Stimulated activated naive CD4-positive, alpha-beta T cell (primary cell): Measurements from ENCODE around the gene ZNF30.
"Not testable (repeated sequence)": the region's sequence is repeated elsewhere in the genome, so short reads cannot be mapped to it uniquely, and the experiment has no call there.

ENCODE experiments used
- DNase-seq, 6 experiments: peaks; one replicate each; lab custom pipeline; 2025; lab: John Stamatoyannopoulos, UW

The ZNF30 gene

GRCh38 chr19:34960103-34960805 lies 33.6 kb downstream of the ZNF30 start:
- no peak for DNase-seq

- DNase-seq: no peak
Observed at GRCh38 chr19:34960940-34961679, 34.4 kb downstream of the ZNF30 start.

- DNase-seq: peak in 3 of 6 experiments; percentile 8 to 26 (median 8)
Observed at GRCh38 chr19:34961775-34962686, 35.3 kb downstream of the ZNF30 start.

- DNase-seq: peak in 1 of 6 experiments; percentile 36
Observed at GRCh38 chr19:34962687-34963572, 36.2 kb downstream of the ZNF30 start.

GRCh38 chr19:34963573-34964406 lies 37.1 kb downstream of the ZNF30 start, which contains the start of gene ZNF792:
Gene ZNF792, minus strand, starts transcription at chr19:34964229. Its CDS starts 567 bp downstream, at chr19:34963662.
- DNase-seq: peak; percentile 12 to 53 (median 26)

- DNase-seq: no peak
Observed at GRCh38 chr19:34964598-34964997, 37.9 kb downstream of the ZNF30 start.

- DNase-seq: not testable (repeated sequence)
Observed at GRCh38 chr19:34965505-34965904, 38.8 kb downstream of the ZNF30 start.

- no peak for DNase-seq
Observed at GRCh38 chr19:34967551-34967950, 40.8 kb downstream of the ZNF30 start.

GRCh38 chr19:34969721-34970120 lies 43.0 kb downstream of the ZNF30 start:
- DNase-seq: no peak

- not testable (repeated sequence) for DNase-seq
Observed at GRCh38 chr19:34970185-34970780, 43.6 kb downstream of the ZNF30 start.

- DNase-seq: no peak
Observed at GRCh38 chr19:34972163-34972705, 45.5 kb downstream of the ZNF30 start.

- no peak for DNase-seq
Observed at GRCh38 chr19:34974646-34975045, 47.9 kb downstream of the ZNF30 start.

- DNase-seq: no peak
Observed at GRCh38 chr19:34975056-34975455, 48.4 kb downstream of the ZNF30 start.

GRCh38 chr19:34976611-34977010 lies 49.9 kb downstream of the ZNF30 start:
- no peak for DNase-seq

GRCh38 chr19:34979819-34980640 lies 53.3 kb downstream of the ZNF30 start:
- DNase-seq: no peak

GRCh38 chr19:34982275-34982674 lies 55.6 kb downstream of the ZNF30 start:
- no peak for DNase-seq

- DNase-seq: no peak
Observed at GRCh38 chr19:34983786-34984185, 57.1 kb downstream of the ZNF30 start.

GRCh38 chr19:34984287-34984686 lies 57.6 kb downstream of the ZNF30 start:
- no peak for DNase-seq
